NK-92 treated with Interleukin-12 subunit alpha and Interleukin-12 subunit beta, amount 100 ng/mL, for 24 hours (cell line): ENCODE measurements around the gene FRMPD4.
"Not testable (repeated sequence)": the region's sequence is repeated elsewhere in the genome, so short reads cannot be mapped to it uniquely, and the experiment has no call there.

Experiments used
- DNase-seq: peaks from one replicate; lab custom pipeline; 2025; lab: John Stamatoyannopoulos, UW

Gene FRMPD4

GRCh38 chrX:12526306-12526705 lies 388.0 kb downstream of the FRMPD4 start:
- no peak for DNase-seq

GRCh38 chrX:12538096-12538495 lies 399.8 kb downstream of the FRMPD4 start:
- not testable (repeated sequence) for DNase-seq

DNA sequence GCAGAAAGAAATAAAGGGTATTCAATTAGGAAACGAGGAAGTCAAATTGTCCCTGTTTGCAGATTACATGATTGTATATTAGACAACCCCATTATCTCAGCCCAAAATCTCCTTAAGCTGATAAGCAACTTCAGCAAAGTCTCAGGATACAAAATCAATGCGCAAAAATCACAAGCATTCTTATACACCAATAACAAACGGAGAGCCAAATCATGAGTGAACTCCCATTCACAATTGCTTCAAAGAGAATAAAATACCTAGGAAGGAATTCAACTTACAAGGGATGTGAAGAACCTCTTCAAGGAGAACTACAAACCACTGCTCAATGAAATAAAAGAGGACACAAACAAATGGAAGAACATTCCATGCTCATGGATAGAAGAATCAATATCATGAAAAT lies 404.0 kb downstream of the FRMPD4 start:
- DNase-seq, result not testable (repeated sequence)

GRCh38 chrX:12548341-12548740 lies 410.1 kb downstream of the FRMPD4 start:
- no peak for DNase-seq

DNA sequence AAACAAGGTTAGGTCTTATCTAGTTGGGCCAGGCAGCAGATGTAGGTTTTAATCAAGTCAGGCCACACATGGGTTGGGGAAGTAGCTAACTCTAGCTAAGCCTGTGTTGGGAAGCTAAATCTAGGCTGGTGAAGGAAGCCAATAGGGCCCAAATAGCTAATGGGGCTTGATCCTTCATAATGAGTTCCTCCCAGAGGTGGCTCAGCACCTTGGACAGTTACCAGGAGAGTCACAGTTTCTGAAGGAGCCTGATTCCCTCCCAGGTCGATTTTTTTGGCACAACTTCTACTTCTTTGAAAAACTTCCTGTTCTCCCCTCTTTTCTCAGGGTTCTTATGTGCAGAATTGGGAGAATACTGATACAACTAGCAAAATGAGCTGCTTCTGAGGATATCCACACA lies 410.5 kb downstream of the FRMPD4 start:
- no peak for DNase-seq

DNA sequence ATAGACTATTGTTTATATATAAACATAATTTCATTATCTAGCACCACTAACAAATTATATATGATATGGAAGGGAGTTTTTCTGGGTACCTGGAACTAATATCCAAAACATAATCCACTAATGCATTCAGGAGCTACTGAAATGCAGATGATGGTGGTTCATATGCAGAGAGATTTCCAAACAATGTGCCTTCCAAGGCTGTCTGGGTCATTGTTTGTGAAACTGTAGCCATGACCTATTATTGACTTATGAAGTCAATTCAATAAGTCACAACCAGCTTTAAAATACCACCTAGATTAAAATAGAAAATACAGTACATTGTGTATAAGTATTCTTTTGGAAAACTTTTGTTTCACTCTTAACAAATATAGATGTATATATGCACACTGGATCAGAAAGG lies 415.9 kb downstream of the FRMPD4 start:
- no peak for DNase-seq

DNA sequence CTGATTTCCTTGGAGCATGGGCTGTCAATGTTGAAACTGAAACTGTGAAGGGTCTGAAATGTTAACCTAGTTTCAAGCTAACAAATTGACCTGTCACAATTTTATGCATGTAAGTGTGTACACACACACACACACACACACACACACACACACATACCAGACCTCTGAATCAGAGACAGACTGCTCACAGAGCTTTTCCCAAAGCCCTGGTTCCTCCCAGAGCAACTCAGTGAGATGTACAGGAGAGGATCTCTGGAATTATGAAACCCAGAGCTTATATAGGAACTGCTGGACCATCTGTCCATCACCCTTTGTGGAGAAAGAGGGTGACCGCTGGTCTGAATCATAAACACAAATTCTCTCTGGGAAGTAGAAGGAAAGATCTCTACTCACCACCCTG lies 424.8 kb downstream of the FRMPD4 start:
- DNase-seq, result no peak

- DNase-seq, result no peak
These were observed 425.9 kb downstream of the FRMPD4 start for GRCh38 chrX:12564221-12564620.

DNA sequence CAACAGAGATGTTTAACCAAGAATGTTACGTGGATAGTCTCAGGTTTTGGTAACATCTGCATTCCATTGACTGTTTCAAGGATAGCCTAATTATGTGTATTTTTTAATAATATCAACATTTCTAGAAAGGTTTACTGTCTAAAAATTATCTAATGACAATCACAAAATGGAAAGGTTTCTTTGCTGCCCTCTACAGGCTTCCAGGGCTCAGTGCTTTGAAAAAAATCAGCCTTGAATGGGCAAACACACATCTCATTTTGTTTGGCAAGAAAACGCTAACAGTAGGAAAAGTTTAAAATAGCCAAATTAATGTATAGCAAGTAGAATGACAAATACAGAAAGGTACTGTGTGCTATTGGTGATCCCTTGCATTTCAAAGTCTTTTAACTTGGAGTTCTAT lies 429.6 kb downstream of the FRMPD4 start:
- DNase-seq, result no peak

GRCh38 chrX:12570859-12571501 lies 432.7 kb downstream of the FRMPD4 start:
- no peak for DNase-seq

GRCh38 chrX:12579311-12579710 lies 441.0 kb downstream of the FRMPD4 start:
- no peak for DNase-seq

DNA sequence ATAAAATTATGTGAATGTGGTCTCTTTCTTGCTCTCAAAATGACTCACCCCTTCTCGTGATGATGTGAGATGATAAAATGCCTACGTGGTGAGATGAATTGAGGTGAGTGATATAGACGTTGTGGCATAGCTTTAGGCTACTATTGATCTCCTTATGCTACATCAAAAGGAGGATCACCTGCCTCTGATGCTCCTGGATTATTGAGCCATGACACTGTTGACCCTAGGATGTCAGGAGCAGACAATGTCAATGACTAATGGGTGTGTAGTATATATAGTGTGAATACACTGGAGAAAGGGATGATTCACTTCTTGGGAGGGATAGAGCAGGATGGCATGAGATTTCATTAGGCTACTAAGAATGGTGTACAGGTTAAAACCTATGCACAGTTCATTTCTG lies 442.3 kb downstream of the FRMPD4 start:
- no peak for DNase-seq

GRCh38 chrX:12581546-12581945 lies 443.3 kb downstream of the FRMPD4 start:
- no peak for DNase-seq

- DNase-seq, result no peak
These were observed 444.4 kb downstream of the FRMPD4 start for GRCh38 chrX:12582649-12583048.

- no peak for DNase-seq
These were observed 445.3 kb downstream of the FRMPD4 start for GRCh38 chrX:12583543-12583942.

DNA sequence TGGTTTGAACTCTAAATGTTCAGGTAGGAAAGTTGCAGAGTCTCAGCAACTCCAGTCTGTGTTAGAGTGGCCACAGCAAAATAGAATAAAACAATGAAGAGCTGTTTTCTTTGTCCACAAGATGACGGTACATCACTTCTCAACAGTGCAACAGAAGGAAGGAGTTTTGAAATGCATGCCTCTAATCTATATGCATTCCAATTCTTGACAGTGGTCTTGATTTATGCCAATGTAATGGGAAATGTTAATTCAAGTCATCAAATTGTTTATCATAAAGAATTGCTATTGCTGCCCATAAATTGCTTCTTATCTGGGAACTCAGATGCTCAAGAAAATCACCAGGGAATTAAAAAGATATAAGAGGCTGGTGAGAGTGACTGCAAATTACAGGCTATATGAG lies 457.4 kb downstream of the FRMPD4 start:
- DNase-seq, result no peak

DNA sequence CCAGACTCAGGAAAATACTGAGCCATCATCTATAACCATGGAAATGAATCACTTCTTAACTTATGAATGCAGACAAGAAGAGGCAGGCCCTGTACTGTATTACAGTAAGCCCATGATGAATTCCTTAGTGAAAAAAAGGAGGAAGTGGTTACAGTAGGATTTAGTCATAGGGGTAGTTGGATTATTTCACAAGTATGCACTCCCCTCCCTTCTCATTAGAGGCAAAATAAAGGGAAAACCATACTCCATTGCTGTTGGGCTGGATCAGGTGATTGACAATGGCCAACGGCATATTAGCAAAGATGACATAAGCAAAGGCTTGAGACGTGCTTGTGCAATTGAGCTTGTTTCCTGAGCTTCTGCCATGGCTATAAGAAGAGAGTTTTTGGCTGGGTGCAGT lies 471.8 kb downstream of the FRMPD4 start:
- no peak for DNase-seq

GRCh38 chrX:12611471-12611870 lies 473.2 kb downstream of the FRMPD4 start:
- no peak for DNase-seq

GRCh38 chrX:12614266-12614665 lies 476.0 kb downstream of the FRMPD4 start:
- no peak for DNase-seq

DNA sequence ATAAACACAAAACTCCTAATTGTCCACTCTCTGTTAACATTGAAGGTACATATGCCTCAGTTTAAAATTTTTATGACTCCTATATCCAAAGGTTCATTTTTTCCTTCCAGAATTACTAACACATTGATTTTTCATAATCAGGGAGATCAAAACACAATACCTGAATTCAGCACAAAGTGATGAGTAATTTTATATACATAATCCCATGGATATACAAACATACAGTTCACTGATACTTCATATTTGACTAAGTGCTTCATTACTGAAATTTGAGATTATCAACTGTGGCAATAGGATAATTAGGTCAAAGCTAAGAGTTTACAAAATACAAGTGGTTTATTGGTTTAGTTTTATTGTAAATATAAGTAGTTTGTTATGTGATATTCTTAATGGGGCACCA lies 476.8 kb downstream of the FRMPD4 start:
- DNase-seq, result no peak

- no peak for DNase-seq
These were observed 479.0 kb downstream of the FRMPD4 start for GRCh38 chrX:12617241-12617640.

- DNase-seq, result no peak
These were observed 509.0 kb downstream of the FRMPD4 start for GRCh38 chrX:12647230-12647629.

GRCh38 chrX:12648995-12649394 lies 510.7 kb downstream of the FRMPD4 start:
- DNase-seq, result no peak

DNA sequence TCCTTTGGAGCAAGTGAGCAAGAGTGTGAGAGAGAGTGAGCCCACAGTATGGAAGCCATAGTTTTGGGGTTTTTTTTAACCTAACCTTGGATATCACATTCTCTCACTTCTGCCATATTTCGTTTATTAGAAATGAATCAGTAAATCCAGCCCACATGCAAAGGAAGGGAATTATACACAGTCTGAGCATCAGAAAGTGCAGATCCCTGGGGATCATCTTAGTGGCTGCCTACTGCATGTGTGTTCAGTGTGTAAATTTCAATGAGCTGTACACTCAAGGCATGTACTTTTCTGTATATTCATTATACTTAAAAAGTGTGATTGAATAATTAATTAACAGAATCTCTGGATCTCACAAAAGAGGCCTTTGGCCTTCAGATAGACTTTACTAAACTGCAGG lies 519.2 kb downstream of the FRMPD4 start:
- no peak for DNase-seq

- DNase-seq, result no peak
These were observed 519.6 kb downstream of the FRMPD4 start for GRCh38 chrX:12657881-12658280.
